ENCODE data around the gene TRIM17. TPM values are rescaled to one million over a fixed set of nuclear protein-coding genes. Genes with fewer than 3 reads are reported as not detected.

TRIM17 gene
- total RNA-seq, 3 donors from 2014 or later (not counting 1 experiment from before 2014, with no cell fraction given), result 8.0 to 13.4 (median 8.4) TPM

GRCh38 chr1:228373681-228374571, 42.7 kb downstream of the TRIM17 start:
- TF ChIP-seq CTCF (IDR thresholded peaks at IDR 0.05), result no peak
- Mint-ChIP-seq H3K4me1 (peaks cover 3 to 4% of the 10 kb centered on the region in 2 donors), H3K4me3 (no peak overlapping the region), H3K9me3 (no peaks in the 10 kb centered on the region), H3K27me3 (ENCODE audit: low read depth in 2 of 2) (peaks cover 0 to 10% of the 10 kb centered on the region in 2 donors), H3K36me3 (no peaks in the 10 kb centered on the region), H3K27ac (no peak overlapping the region)
- DNase-seq, result no peak
- Histone ChIP-seq H3K27ac (ENCODE audit: low read length) (no peak overlapping the region), H3K4me3 (ENCODE audit: low read length) (no peak overlapping the region), H3K36me3 (ENCODE audit: control insufficient read depth, insufficient read depth, low read length) (no peaks in the 10 kb centered on the region), H3K27me3 (ENCODE audit: control insufficient read depth, insufficient read depth, low read length) (peaks cover 3% of the 10 kb centered on the region), H3K4me1 (ENCODE audit: control insufficient read depth, insufficient read depth, low read length) (peaks cover 6% of the 10 kb centered on the region), H3K9me3 (ENCODE audit: control insufficient read depth, insufficient read depth, low read length) (no peaks in the 10 kb centered on the region)
- no peak for ATAC-seq
- 89% methylated on average over 14 of the region's 14 CpGs for WGBS (ENCODE audit: insufficient coverage)
- intact Hi-C loops (cut with micrococcal nuclease), result no loop called here

DNA sequence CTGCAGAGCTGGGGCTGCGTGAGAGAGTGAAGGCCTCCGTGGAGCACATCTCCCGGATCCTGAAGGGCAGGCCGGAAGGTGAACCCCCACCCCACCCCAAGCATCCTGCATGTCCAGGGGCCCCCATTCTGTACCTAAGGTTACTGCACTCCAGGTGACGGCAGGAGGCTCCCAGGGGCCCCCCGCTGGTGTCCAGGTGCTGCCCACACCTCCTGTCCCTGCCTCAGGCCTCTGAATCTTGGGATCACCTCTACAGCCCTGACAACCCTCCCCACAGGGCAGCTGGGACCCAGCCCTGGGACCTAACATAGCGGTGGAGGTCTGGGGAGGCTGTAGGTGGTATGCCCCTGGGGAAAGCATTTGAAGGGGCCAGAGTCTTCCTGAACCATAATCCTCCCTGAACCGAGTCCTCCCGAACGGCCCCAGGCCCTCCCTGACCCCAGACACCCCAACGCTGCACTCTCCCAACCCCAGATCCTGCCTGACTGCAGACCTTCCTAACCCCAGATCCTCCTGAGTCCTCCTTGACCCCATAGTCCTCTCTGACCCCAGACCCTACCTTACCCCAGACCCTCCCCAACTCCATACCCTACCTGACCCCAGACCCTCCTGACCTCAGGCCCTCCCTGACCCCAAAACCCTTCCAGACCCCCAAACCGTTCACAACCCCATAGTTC, 43.5 kb downstream of the TRIM17 start:
- Histone ChIP-seq H3K9me3 (ENCODE audit: control insufficient read depth, insufficient read depth, low read length) (no peaks in the 10 kb centered on the region), H3K27me3 (ENCODE audit: control insufficient read depth, insufficient read depth, low read length) (no peaks in the 10 kb centered on the region), H3K36me3 (ENCODE audit: control insufficient read depth, insufficient read depth, low read length) (no peaks in the 10 kb centered on the region), H3K4me1 (ENCODE audit: control insufficient read depth, insufficient read depth, low read length) (peaks cover 2% of the 10 kb centered on the region), H3K27ac (ENCODE audit: low read length) (no peak overlapping the region), H3K4me3 (ENCODE audit: low read length) (no peak overlapping the region)
- no peak for DNase-seq
- WGBS (ENCODE audit: insufficient coverage), result 81% methylated on average over 11 of the region's 12 CpGs
- Mint-ChIP-seq H3K27me3 (ENCODE audit: low read depth in 2 of 2) (peaks cover 0 to 7% of the 10 kb centered on the region in 2 donors), H3K27ac (no peak overlapping the region), H3K4me1 (no peaks in the 10 kb centered on the region), H3K36me3 (no peaks in the 10 kb centered on the region), H3K9me3 (no peaks in the 10 kb centered on the region), H3K4me3 (no peak overlapping the region)
- intact Hi-C loops (cut with micrococcal nuclease), result no loop called here
- TF ChIP-seq CTCF (IDR thresholded peaks at IDR 0.05), result no peak
- ATAC-seq, result no peak

DNA sequence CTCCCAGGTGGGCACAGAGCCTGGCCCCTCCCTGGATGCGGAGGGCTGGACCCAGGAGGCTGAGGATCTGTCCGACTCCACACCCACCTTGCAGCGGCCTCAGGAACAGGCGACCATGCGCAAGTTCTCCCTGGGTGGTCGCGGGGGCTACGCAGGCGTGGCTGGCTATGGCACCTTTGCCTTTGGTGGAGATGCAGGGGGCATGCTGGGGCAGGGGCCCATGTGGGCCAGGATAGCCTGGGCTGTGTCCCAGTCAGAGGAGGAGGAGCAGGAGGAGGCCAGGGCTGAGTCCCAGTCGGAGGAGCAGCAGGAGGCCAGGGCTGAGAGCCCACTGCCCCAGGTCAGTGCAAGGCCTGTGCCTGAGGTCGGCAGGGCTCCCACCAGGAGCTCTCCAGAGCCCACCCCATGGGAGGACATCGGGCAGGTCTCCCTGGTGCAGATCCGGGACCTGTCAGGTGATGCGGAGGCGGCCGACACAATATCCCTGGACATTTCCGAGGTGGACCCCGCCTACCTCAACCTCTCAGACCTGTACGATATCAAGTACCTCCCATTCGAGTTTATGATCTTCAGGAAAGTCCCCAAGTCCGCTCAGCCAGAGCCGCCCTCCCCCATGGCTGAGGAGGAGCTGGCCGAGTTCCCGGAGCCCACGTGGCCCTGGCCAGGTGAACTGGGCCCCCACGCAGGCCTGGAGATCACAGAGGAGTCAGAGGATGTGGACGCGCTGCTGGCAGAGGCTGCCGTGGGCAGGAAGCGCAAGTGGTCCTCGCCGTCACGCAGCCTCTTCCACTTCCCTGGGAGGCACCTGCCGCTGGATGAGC, 44.3 kb downstream of the TRIM17 start:
- TF ChIP-seq CTCF (IDR thresholded peaks at IDR 0.05), result no peak
- ATAC-seq, result no peak
- Histone ChIP-seq H3K4me3 (ENCODE audit: low read length) (no peak overlapping the region), H3K9me3 (ENCODE audit: control insufficient read depth, insufficient read depth, low read length) (no peaks in the 10 kb centered on the region), H3K4me1 (ENCODE audit: control insufficient read depth, insufficient read depth, low read length) (peaks cover 5% of the 10 kb centered on the region), H3K27me3 (ENCODE audit: control insufficient read depth, insufficient read depth, low read length) (no peaks in the 10 kb centered on the region), H3K36me3 (ENCODE audit: control insufficient read depth, insufficient read depth, low read length) (no peaks in the 10 kb centered on the region), H3K27ac (ENCODE audit: low read length) (no peak overlapping the region)
- Mint-ChIP-seq H3K9me3 (no peaks in the 10 kb centered on the region), H3K27me3 (ENCODE audit: low read depth in 2 of 2) (peaks cover 0 to 4% of the 10 kb centered on the region in 2 donors), H3K4me3 (no peak overlapping the region), H3K27ac (no peak overlapping the region), H3K4me1 (no peaks in the 10 kb centered on the region), H3K36me3 (no peaks in the 10 kb centered on the region)
- WGBS (ENCODE audit: insufficient coverage), result 82% methylated on average over 34 of the region's 34 CpGs
- intact Hi-C loops (cut with micrococcal nuclease), result no loop called here
- no peak for DNase-seq
